GM21515 (cell line): Measurements from ENCODE around the gene AEBP1.

ENCODE experiments used
- ATAC-seq: cut with Tn5 transposase; IDR thresholded peaks from one replicate; pipeline ENCODE4 v1.9.1; 2021; ENCODE audit not compliant: unreplicated experiment

The AEBP1 gene

GRCh38 chr7:44066494-44067063 is 37.6 kb upstream of the AEBP1 start:
- ATAC-seq = no peak

GRCh38 chr7:44067064-44067951 is 36.8 kb upstream of the AEBP1 start:
- ATAC-seq = no peak

GRCh38 chr7:44068054-44068453 is 36.1 kb upstream of the AEBP1 start:
- ATAC-seq = no peak

- no peak for ATAC-seq
These were observed 32.3 kb upstream of the AEBP1 start for GRCh38 chr7:44071726-44072363.

DNA sequence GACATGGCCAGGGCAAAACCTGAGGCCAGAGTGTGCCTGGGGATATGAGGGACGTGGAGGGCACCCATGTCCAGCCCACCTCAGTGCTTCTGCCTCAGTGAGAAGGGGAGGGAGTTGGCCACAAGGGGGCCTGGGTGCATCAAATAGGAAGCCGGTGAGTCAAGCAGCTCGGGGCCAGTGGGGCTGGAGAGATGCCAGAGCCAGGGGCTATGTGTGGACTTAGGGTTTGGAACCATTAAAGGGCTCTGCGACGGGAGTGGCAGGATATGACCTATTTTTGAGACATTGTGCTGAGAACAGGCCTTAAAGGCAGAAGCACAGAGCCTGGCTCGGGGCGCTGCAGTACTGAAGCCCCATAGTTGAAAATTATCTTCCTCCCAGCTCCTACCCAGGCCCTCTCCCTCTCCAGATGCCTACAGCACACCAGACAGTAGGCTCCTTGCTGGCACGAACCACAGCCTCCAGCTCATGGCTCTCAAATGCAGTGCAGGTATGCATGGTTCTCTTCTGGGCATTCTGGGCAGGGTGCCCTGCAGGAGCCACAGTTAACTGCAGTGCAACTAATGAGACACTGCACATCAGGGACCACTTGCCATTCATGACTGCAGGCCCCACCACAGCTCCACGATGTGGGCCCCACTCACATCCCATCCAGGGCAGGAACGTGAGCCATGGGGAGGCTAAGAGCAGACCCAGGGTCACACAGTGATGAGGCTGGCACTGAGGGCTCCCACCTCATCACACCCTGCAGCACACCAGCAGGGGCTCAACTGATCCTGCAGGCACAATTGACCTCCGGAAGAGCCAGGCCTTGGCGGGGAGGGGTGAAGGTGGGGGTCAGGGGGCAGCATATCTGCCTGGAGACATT is 31.5 kb upstream of the AEBP1 start:
- ATAC-seq = no peak

DNA sequence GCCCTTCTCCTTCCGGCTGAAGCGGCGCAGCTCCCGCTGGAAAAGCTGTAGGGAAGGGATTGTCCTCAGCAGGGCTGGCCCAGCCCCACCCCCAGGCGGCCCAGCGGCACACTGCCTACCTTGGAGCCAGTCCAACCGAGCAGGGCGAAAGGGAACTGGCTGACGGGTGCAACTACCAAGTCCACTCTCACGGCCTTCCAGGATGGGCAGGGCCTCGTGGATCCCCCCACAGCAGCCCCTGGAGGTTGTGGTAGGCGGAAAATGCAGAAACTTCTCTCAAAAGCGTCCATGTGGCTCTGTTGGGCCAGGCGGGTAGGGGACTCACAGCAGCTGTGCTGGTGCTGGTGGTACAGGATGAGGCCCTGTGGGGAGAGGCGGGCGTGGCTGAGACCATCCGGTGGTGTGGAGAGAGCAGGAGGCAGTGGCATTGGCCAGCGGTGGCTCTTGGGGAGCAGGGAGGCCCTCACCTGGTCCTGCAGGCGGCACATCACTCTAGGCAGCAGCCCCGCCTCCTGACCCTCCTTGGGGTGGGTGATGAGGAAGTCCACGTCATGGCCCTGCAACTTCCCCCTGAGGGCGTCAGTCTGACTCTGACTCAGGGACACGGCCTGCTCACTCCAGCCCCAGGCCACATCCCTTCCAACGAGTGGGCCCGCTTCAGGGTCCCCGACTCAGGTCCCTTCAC is 30.3 kb upstream of the AEBP1 start:
- ATAC-seq = peak; percentile 47

DNA sequence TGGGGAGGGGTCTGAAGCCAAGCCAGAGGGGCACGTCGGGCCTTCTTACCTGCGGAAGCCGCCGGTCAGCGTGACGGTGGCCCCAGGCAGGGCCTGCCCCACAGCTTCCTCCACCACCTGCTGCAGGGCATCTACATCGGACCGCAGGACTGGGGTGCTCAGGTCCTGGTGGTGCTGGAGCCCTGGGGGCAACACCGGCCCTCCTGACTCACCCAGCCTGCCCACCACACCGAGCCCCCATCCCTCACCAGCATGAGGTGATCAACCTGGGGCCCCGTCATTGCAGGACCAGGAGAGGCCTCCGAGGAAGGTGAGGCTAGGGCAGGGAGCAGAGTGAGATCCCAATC is 29.8 kb upstream of the AEBP1 start:
- peak; percentile 12 for ATAC-seq

DNA sequence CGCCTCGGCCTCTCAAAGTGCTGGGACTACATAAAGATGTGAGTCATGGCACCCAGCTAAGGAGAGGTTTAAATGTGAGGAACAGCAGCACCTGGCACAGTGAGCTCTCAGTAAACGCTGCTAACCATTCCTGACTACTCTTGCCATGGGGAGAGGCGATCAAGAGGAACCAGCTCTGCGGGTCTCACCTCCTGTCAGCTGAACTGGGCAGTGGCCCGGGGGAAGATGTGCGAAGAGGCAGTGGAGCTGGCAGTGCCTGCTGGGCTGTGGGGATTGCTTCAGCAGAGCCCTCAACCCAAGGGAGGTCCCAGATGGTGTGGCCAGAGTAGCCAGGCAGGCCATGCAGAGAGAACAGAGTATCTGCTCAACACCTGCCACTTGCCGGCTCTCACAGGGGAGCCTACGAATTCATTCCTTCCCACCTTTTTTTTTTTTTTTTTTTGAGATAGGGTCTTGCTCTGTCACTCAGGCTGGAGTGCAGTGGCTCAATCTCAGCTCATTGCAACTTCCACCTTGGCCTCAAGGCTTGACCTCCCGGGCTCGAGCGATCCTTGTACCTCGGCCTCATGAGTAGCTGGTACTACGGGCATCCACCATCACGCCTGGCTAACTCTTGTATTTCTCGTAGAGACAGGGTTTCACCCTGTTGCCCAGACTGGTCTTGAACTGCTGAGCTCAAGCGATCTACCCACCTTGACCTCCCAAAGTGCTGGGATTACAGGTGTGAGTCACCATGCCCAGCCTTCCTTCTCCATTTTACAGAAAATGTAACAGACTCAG is 28.7 kb upstream of the AEBP1 start:
- no peak for ATAC-seq

- ATAC-seq = no peak
These were observed 27.8 kb upstream of the AEBP1 start for GRCh38 chr7:44076101-44076895.

DNA sequence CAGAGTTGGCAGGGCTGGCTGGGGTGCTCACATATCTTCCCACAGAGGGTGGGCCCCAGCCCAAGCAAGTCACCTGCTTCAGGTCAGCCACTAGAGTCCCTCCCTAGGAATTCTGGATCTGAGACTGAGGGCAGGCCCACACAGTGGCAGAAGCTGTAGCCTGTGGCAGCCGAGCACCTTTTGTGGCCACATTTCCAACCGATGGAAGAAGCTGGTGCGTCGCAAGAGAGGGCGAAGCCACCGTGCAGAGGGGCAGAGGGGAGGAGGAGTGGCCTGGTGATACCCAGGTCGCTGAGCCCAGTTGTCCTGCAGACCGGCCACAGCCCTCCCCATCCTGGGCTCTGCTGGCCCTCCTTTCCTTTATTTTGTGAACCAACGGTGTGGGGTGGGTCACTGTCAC is 27.1 kb upstream of the AEBP1 start:
- ATAC-seq = no peak

DNA sequence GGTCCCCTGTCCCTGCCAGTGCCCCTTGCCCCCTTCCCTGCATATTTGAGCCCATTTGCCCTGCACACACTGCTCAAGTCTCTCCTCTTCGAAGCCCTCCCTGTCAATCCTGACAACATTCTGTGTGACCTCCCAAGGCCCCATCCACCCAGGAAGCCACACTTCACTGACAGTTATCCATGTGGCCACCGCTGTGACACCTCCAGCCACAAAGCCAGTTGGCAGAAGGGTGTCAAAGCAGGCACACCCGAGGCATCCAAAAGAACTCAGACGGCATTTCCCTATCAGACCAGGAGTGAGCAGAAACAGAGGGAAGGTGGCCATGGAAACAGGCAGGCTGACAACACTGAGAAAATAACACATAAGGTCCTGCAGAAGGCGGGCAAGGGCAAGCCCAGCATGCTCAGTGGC is 26.5 kb upstream of the AEBP1 start:
- no peak for ATAC-seq

DNA sequence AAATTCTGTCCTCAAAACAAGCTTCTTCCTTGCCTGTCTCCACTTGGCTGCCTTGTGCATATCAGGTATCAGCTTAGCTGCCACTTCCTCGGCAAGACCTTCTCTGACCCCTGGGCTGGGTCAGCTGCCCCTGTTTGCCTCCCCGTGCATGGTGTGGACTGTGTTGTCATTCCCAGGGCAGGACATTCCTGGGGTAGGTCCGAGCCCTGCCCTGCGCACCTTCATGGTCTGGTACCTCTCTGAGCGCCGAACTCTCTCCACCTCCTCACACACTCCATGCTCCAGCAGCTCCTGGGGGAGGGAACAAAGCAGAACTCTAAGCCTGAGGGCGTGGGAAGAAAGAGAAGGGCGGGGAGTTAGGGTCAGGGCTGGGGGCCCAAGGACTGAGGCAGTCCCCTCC is 25.6 kb upstream of the AEBP1 start:
- no peak for ATAC-seq

- ATAC-seq = no peak
These were observed 24.7 kb upstream of the AEBP1 start for GRCh38 chr7:44079331-44080021.

- ATAC-seq = no peak
These were observed 24.0 kb upstream of the AEBP1 start for GRCh38 chr7:44080118-44080517.

- no peak for ATAC-seq
These were observed 23.4 kb upstream of the AEBP1 start for GRCh38 chr7:44080686-44081265.

GRCh38 chr7:44081266-44081748 is 22.8 kb upstream of the AEBP1 start:
- ATAC-seq = no peak

DNA sequence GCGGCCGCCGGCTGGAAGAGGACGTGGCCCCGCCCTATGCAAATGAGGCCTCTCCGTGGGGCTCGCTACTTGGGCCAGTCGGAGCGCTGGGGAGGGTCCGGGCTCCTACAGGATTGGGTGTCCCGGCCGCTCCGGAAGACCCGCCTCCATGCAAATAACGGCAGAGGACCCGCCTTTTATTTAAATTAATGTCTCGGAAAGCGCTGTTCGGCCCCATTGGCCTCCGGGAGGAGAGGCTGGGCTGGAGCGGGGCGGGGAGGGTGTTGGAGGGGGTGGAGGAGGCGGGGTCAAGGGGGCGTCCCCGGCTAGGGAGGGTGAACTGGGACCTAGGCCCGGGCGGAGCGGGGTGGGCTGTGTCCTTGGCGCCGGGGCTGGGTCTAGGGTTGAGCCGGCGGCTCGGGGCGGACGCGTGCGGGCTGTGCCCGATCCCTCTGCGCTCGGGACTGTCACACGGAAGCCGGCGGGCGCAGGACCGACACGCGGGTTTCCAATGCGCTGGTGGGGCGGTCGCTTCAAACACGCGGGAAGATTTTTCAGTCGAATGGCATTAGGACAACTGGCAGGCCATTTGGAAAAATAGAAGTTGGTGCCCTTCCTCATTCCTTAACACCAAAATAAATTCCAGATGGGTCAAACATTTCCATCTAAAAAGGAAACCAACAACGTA is 21.5 kb upstream of the AEBP1 start:
- peak; percentile 88 for ATAC-seq
